Stimulated activated CD4-positive, alpha-beta T cell treated with anti-CD3 and anti-CD28 coated beads, Interleukin-2, amount 100 ng/mL, for 4 hours (primary cell): ENCODE measurements around the gene GPATCH2L.

ENCODE experiments used
- DNase-seq: peaks from one replicate; pipeline ENCODE4 v3.0.0-alpha.2; 2020; ENCODE audit warnings: low read depth

Gene GPATCH2L

GRCh38 chr14:76257111-76257803, 105.5 kb downstream of the GPATCH2L start:
- no peak for DNase-seq

GRCh38 chr14:76257842-76258397, 106.2 kb downstream of the GPATCH2L start:
- no peak for DNase-seq

GRCh38 chr14:76259029-76259735, 107.5 kb downstream of the GPATCH2L start:
- DNase-seq, result no peak

- no peak for DNase-seq
These were observed 109.0 kb downstream of the GPATCH2L start for GRCh38 chr14:76260749-76261148.

GRCh38 chr14:76261371-76261811, 109.7 kb downstream of the GPATCH2L start:
- DNase-seq, result no peak

GRCh38 chr14:76262641-76263040, 110.9 kb downstream of the GPATCH2L start:
- DNase-seq, result no peak
